ENCODE measurements around the gene SLC25A21. TPM values are rescaled to one million over a fixed set of nuclear protein-coding genes. Genes with fewer than 3 reads are reported as not detected.
"Not testable (repeated sequence)": the region's sequence is repeated elsewhere in the genome, so short reads cannot be mapped to it uniquely, and the experiment has no call there.

The SLC25A21 gene
- 1 to 10 TPM in 1 of 2 donors, under 1 TPM in 1; 1.00 to 1.2 TPM for total RNA-seq
- long read RNA-seq, donor 1: 0 reads
- long read RNA-seq, donor 2, partial matches to known transcripts: 1 of 3 reads
- long read RNA-seq, donor 2, other reads (novel, unspliced or antisense): 2 of 3 reads

DNA sequence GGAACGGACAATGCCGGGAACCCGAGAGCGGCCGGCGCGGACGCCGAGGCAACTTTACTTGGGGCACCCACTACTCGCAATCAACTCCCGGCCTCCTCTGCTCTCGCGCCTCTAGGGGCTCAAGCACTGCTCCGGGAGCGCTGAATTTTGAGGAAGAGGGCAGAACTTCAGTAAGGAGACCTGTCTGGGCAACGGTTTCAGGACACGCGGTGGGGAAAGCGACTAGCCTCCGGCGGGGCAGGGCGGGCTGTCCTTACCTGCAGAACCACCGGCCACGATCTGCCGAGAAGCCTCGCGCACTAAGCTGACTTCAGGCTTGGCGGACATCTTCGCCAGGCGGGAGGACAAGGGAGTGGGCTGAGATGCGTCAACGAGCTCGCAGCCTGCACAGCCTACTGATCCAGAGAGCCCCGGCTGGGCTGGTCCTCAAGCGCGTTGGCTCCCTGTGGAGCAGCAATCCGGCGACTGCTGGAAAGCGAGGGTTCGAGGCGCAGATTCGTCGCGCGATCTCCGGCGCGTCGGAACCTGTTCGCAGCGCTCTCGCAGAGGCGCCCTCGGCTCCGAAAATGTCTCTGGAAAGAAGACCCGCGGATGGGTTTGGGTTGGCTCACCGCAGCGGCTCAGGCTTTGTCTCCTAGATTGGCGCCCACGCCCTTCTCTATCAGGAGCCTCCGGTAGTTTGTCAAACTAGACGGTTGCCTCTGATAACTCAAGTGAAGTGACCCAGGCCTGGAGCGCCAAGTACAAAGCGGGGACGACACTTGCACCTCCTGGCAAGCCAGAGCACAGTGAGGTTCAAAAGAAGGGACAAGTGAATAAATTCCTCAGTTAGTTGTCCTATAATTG lies at the start of gene SLC25A21:
TSS of gene SLC25A21 (minus strand) at position 583 of the 846 bp plus-strand sequence.
- peak; percentile 90 for DNase-seq (ENCODE audit: low spot score)
- intact Hi-C loops (cut with DNase I): no loop called here

DNA sequence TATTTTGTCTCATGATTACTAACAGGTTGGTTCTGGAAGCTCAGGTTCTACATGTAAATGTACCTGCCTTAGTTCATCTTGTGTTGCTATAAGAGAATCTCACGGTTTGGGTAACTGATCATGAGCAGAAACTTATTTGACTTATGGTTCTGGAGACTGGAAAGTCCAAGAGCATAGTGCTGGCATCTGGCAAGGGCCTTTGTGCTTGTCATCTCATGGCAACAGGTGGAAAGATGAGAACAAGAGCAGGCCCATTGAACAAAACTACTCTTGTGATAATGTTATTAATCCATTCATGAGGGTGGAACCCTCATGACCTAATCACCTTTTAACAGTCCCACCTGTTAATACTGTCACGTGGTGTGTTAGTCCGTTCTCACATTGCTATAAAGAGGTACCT lies 48.7 kb upstream of the SLC25A21 start:
- DNase-seq (ENCODE audit: low spot score): no peak
- intact Hi-C loops (cut with DNase I): no loop called here

DNA sequence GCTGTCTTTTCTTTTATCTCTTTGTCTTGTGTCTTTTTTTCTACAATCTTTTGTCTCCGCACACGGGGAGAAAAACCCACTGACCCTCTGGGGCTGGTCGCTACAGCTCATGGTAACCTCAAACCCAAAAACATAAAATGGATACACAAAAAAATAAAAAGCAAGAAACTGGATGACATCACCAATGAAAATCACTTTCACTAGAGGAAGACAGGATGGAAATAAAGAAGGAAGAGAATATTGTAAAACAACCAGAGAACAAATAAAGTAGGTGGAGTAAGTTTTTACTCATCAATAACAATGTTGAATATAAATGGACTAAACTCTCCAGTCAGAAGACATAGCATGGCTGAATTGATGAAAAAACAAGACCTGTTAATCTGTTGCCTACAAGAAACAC lies 42.9 kb upstream of the SLC25A21 start:
- no peak for DNase-seq (ENCODE audit: low spot score)

DNA sequence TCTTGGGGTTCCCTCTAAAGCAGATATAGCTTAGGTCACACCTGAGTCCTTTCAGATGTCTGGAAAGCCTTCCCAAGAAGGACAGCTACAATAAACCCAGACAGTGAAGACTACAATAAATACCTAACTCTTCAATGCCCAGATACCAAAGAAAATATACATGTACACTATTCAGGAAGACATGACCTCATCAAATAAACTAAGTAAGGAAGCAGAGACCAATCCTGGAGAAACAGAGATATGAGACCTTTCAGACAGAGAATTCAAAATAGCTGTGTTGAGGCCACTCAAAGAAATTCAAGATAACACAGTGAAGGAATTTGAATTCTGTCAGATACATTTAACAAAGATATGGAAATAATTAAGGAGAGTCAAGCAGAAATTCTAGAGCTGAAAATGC lies 40.6 kb upstream of the SLC25A21 start:
- DNase-seq (ENCODE audit: low spot score): no peak

More for the DNA sequence above, 42.9 kb upstream of the SLC25A21 start:
- intact Hi-C loops (cut with DNase I): no loop called here

DNA sequence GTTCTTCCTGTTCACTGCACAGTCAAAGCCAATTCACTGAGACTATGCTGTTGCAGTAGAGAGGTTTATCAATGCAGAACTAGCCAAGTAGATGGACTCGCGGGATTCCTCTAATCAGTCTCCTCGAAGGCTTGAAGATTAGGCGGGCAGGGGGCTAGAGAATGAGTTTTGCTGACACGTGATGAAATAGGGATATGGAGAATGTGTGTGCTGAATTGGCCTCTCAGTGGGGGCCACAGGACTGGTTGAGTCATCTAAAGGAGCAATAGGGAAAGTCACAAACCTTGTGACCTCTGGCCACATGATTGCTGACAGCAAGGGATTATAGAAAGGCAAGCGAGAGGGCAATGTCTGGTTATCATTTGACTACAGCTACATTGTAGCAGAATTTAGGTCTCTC lies 38.0 kb upstream of the SLC25A21 start:
- intact Hi-C loops (cut with DNase I): no loop called here
- DNase-seq (ENCODE audit: low spot score): no peak

More for the DNA sequence above, 40.6 kb upstream of the SLC25A21 start:
- intact Hi-C loops (cut with DNase I): no loop called here

DNA sequence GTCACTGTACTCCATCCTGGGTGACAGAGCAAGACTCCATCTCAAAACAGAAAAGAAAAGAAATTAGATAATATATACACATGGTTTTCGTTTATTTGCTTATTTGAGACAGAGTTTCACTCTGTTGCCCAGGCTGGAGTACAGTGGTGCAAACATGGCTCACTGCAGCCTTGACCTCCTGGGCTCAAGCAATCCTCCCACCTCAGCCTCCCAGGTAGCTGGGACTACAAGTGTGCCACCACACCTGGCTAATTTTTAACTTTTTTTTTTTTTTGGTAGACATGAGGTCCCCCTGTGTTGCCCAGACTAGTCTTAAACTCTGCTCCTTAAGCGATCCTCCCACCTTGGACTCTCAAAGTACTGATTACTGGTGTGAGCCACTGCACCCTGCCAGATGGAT lies 37.2 kb upstream of the SLC25A21 start:
- intact Hi-C loops (cut with DNase I): not testable (repeated sequence)

DNA sequence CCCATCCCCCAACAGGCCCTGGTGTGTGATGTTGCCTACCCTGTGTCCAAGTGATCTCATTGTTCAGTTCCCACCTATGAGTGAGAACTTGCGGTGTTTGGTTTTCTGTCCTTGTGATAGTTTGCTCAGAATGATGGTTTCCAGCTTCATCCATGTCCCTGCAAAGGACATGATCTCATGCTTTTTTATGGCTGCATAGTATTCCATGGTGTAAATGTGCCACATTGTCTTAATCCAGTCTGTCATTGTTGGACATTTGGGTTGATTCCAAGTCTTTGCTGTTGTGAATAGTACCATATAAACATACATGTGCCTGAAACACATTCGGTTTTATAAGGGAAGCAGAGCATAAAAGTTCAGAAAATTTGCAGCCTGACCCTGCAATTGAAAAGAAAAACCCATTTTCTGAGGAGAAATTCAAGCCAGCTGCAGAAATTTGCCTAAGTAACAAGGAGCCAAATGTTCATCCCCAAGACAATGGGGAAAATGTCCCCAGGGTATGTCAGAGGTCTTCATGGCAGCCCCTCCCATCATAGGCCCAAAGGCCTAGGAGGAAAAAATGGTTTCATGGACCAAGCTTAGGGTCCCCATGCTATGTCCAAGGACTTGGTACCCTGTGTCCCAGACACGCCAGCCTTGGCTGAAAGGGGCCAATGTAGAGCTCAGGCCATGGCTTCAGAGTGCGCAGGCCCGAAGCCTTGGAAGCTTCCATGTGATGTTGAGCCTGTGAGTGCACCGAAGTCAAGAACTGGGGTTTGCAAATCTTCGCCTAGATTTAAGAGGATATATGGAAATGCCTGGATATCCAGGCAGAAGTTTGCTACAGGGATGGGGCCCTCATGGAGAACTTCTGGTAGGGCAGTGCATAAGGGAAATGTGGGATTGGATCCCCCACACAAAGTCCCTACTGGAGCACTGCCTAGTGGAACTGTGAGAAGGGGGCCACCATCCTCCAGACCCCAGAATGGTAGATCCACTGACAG lies 33.5 kb upstream of the SLC25A21 start:
- intact Hi-C loops (cut with DNase I); DNase-seq (ENCODE audit: low spot score): not testable (repeated sequence)

More for the DNA sequence above, 37.2 kb upstream of the SLC25A21 start:
- not testable (repeated sequence) for DNase-seq (ENCODE audit: low spot score)

DNA sequence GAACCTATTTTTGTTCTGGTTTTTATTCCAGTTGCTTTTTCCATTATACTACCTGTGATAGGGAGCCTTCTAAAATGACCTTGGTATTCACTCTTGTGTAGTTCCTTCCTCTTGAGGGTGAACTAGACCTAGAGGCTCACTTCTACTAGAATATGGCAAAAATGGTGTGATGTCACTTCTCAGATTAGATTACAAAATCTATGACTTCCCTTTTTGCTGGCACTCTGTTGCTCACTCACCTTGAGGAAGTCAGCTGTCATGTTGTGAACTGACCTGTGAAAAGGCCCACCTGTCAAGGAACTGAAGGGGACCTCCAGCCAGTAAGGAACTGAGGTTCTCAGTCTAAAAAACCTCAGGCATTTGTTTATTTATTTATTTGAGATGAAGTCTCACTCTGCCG lies 31.0 kb upstream of the SLC25A21 start:
- DNase-seq (ENCODE audit: low spot score): no peak
- intact Hi-C loops (cut with DNase I): no loop called here

DNA sequence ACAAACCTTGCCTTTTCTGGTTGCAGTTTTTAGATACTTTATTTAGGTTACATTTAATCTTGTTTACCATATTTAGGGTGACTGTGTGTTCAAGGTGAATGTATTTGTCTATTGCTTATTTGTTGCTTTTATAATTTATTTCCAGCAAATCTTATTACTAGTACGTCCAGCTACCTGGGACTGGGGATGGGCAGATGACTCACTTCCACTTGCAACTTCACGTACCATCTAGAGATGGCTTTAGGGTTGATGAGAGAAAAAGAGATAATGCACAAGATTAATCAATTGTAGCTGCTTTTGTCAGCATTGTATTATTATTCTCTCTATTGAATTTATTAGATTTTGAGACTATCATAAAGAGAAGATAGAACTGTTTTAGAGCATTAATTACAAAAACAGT lies 30.4 kb upstream of the SLC25A21 start:
- intact Hi-C loops (cut with DNase I): no loop called here
- no peak for DNase-seq (ENCODE audit: low spot score)

DNA sequence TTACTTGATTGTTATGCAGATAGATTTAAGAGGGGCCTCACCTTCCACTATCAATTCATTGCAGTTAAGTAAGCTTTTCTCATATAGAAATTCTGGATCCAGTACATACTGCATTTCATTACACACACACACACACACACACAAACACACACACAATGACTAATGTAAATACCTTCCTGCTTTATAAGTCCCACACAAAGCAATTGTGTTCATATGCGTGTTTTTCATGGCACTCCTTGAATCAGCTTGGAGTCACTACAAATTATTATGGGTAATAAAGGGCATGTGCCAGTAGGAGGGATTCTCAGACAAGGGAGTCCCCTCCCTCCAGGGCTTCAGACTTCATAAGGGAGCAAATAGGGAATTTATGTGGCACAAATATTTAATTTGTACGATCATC lies 29.9 kb upstream of the SLC25A21 start:
- intact Hi-C loops (cut with DNase I): no loop called here
- no peak for DNase-seq (ENCODE audit: low spot score)

DNA sequence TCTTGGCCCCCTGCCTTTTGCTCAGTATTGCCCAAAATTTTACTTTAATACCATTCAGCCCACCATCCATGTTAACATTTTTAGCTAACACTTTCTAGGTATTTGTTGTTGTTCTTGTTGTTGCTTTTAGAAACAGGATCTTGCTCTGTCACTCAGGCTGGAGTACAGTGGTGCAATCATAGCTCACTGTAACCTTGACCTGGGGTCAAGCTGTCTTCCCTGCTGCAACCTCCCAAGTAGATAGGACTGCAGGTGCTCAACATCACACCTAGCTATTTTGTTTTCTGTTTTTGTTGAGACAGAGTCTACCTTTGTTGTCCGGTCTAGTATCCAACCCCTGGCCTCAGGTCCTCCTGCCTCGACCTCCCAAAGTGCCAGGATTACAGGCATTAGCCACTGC lies 29.3 kb upstream of the SLC25A21 start:
- DNase-seq (ENCODE audit: low spot score): no peak
- intact Hi-C loops (cut with DNase I): no loop called here

DNA sequence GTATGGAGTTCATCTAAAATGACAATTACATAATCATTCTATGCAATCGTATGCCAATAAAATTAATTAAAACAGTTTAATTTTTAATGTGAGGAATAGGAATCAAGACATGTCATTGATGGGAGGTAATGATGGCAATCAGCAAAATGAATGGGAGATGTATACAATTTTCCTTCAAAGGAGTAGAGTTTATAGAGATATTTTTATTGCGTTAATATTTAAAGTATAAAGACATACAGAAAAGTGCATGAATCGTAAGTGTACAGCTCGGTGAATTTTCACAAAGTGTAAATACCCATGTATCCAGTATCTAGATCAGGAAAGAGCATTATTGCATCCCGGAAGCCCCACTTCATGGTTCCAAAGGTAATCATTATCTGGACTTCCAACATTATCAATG lies 26.5 kb upstream of the SLC25A21 start:
- no peak for DNase-seq (ENCODE audit: low spot score)
- intact Hi-C loops (cut with DNase I): no loop called here

DNA sequence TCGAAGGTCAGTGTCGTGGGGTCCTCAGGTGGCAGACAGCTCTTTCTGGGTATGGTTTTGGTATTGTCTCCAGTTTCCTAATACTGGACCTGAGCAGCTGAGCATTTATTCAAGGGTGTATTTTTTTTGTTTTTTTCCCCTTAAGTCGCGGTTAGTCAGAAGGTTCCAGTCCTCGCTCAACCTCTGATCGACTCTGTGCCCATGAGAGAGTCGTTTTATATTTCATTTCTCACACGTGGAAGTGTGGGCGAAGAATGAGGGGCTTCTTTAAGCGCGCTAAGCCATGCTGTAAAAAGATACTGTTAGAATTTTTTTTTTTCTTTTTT lies 25.8 kb upstream of the SLC25A21 start:
- intact Hi-C loops (cut with DNase I): no loop called here
- DNase-seq (ENCODE audit: low spot score): no peak

DNA sequence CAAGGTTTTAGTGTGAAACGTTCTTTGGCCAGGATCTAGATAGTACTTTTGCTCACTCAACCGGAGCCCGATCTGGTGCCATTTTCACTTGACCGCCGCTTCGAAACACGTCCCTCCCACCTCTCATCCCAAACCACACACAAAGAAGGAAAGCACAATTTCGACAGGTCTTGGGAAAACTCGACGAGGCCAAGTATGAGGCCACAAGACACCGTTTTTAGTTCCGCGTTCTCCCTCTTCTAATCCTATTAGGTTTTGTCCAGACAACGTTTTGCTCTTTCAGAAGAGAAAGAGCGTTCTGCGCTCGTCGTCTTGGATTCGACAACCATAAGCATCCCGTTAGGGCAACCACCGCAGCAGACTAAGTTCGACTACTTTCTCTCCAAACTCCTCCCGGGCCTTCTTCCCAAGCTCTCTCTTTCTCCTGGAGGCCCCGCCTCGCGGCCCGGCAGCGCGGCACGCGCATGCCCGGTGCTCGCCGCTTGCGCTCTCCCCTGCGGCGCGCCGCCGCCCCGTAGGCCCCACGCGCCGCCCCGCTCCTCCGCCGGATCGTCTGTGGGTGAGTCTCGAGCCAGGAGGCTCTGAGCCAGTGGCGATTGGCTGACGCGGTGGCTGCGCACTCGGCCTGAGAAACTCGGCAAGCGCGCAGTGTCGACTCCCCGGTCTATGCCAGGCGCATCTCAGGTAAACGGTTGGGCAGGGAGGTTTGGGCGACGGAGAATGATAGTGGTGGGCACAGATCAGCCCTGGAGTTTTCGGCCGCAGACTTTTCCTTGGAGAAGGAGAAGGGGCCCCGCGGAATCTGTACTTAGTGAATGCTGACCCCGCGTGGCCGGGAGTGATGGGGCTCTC lies 25.2 kb upstream of the SLC25A21 start, which contains the start of gene MIPOL1:
TSS of gene MIPOL1 (plus strand) at position 517 of the 852 bp plus-strand sequence. CDS start 49,952 bp downstream, outside the sequence.
- DNase-seq (ENCODE audit: low spot score): peak; percentile 93
- intact Hi-C loops (cut with DNase I): no loop called here

DNA sequence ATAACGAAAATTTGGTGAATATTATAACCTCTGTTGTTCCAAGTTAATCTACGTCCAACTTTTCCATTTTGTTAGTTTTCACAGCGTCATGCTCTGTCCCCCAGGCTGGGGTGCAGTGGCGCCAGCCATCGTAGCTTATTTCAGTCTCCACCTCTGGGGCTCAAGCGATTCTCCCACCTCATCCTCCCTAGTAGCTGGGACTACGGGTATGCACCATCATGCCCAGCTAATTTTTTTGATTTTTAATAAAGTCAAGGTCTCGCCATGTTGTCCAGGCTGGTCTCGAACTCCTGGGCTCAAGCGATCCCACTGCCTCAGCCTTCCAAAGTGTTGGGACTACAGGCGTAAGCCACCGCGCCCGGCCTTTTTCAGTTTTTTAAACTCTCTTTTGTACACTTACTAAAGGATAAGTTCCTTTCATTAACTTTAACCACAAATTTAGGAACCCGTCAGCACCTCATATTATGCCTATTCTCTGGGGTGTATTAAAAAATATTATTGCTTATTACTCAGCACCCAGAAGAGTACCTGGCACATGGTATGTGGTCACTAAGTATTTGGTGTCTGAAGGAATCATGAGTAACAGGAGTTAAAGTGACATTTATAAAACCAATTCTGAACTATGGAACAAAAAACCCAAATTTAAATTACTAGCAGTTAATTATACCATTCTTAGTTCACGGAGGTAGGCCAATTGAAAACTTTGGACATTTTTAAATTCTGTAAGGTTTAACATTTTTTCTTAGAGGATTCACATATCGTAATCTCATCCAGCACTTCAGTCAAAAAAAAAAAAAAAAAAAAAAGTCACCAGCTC lies 24.4 kb upstream of the SLC25A21 start:
- DNase-seq (ENCODE audit: low spot score): no peak
- intact Hi-C loops (cut with DNase I): no loop called here

DNA sequence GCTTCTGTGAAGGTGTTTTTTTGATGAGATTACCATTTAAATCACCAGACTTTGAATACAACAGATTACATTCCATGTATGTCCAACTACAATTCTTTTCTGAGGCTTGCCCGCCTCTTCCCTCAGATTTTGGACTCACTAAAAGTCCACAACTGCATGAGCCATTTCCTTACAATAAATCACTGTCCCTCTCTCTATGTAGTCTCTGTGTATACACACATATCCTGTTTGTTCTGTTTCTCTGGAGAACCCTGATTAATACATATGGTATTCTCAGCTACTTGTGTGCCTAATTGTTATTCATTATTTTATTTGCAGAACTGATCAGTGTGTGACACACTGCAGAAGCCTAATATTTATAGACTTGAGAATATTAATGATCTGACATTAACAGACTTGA lies 22.9 kb upstream of the SLC25A21 start:
- DNase-seq (ENCODE audit: low spot score): no peak
- intact Hi-C loops (cut with DNase I): no loop called here

DNA sequence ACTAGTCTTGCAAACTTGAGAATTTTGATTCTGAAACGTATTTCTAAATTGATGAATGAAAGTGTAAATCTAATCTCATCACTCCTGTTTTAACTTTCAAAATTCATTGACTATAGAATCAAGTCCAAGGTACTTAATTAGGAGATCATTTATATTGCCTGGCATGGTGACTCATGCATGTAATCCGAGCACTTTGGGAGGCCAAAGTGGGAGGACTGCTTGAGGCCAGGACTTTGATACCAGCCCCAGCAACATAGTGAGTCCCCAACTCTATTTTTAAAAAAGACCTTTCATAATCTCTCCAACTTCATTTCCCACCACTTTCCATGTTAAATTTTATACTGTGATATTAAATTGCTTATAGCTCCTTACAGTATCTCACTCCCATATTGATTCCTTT lies 22.3 kb upstream of the SLC25A21 start:
- intact Hi-C loops (cut with DNase I): no loop called here
- no peak for DNase-seq (ENCODE audit: low spot score)

DNA sequence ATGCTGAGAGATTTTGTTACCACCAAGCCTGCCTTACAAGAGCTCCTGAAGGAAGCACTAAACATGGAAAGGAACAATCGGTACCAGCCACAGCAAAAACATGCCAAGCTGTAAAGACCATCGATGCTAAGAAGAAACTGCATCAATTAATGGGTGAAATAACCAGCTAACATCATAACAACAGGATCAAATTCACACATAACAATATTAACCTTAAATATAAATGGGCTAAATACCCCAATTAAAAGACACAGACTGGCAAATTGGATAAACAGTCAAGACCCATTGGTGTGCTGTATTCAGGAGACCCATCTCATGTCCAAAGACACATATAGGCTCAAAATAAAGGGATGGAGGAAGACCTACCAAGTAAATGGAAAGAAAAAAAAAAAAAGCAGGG lies 17.3 kb upstream of the SLC25A21 start:
- intact Hi-C loops (cut with DNase I); DNase-seq (ENCODE audit: low spot score): not testable (repeated sequence)

All from posterior vena cava (tissue), 2 donors.